OCI-LY7 (cell line): ENCODE measurements around the gene MIS12. TPM values are rescaled to one million over a fixed set of nuclear protein-coding genes. Genes with fewer than 3 reads are reported as not detected.

Source experiments
- BruUV-seq: library from RNA; stranded (reverse); fragments of 400-500 nt; replicated peaks from 2 replicates; lab custom pipeline; 2021; lab: Mats Ljungman, UMichigan
- CTCF ChIA-PET: fragments of 300-600 bp; sonication (Branson Sonifier 250); formaldehyde crosslinking; loops from one replicate; lab custom pipeline; 2022; ENCODE audit warnings: antibody characterized with exemption; ENCODE audit not compliant: unreplicated experiment; lab: Charles Lee
- POLR2A ChIA-PET: fragments of 300-600 bp; sonication (Branson Sonifier 250); formaldehyde crosslinking; loops from one replicate; lab custom pipeline; 2022; ENCODE audit warnings: antibody characterized with exemption; lab: Charles Lee
- DNase-seq: peaks from one replicate; pipeline ENCODE4 v3.0.0-alpha.2; 2015; ENCODE audit warnings: low spot score
- H2AFZ ChIP-seq: fragments of 200-600 bp; sonication (generic), shearing (Covaris generic); 2 replicates; pipeline ENCODE4 v1.6.1; 2014; ENCODE audit warnings: mild to moderate bottlenecking, antibody characterized with exemption, low read length, moderate library complexity
- H3K27ac ChIP-seq: fragments of 200-600 bp; sonication (generic); 2 replicates; pipeline ENCODE4 v1.5.1; 2014; ENCODE audit warnings: mixed run types, low read depth, mild to moderate bottlenecking, moderate library complexity, low read length, inconsistent platforms; ENCODE audit not compliant: poor library complexity, severe bottlenecking
- H3K36me3 ChIP-seq: fragments of 200-600 bp; sonication (generic); 2 replicates; pipeline ENCODE4 v1.6.1; 2014; ENCODE audit warnings: mild to moderate bottlenecking, antibody characterized with exemption, low read length, moderate library complexity, mixed read lengths; ENCODE audit not compliant: insufficient read depth
- H3K4me1 ChIP-seq: fragments of 200-600 bp; sonication (generic); 2 replicates; pipeline ENCODE4 v1.5.1; 2014; ENCODE audit warnings: mild to moderate bottlenecking, low read length; ENCODE audit not compliant: insufficient read depth, poor library complexity, severe bottlenecking
- H3K4me2 ChIP-seq: fragments of 200-600 bp; sonication (generic); 2 replicates; pipeline ENCODE4 v1.6.1; 2014; ENCODE audit warnings: mild to moderate bottlenecking, low read length
- H3K4me3 ChIP-seq: fragments of 200-600 bp; sonication (generic); 2 replicates; pipeline ENCODE4 v1.5.1; 2014; ENCODE audit warnings: mild to moderate bottlenecking, low read depth, low read length; ENCODE audit not compliant: poor library complexity, severe bottlenecking
- H3K79me2 ChIP-seq: fragments of 200-600 bp; sonication (generic); 2 replicates; pipeline ENCODE4 v1.6.1; 2016; ENCODE audit warnings: low read depth, mild to moderate bottlenecking, low read length, moderate library complexity, mixed read lengths; ENCODE audit not compliant: insufficient read depth
- H3K9me2 ChIP-seq: fragments of 200-600 bp; sonication (generic); 2 replicates; pipeline ENCODE4 v1.6.1; 2016; ENCODE audit warnings: mild to moderate bottlenecking, low read length, mixed read lengths; ENCODE audit not compliant: insufficient read depth
- H3K9me3 ChIP-seq: fragments of 200-600 bp; sonication (generic); 2 replicates; pipeline ENCODE4 v1.6.1; 2014; ENCODE audit warnings: mild to moderate bottlenecking, mixed run types, low read length, mixed read lengths
- H4K20me1 ChIP-seq: fragments of 200-600 bp; sonication (generic); 2 replicates; pipeline ENCODE4 v1.6.1; 2014; ENCODE audit warnings: mild to moderate bottlenecking, antibody characterized with exemption, low read length, moderate library complexity, mixed read lengths; ENCODE audit not compliant: insufficient read depth
- EZH2phosphoT487 ChIP-seq: fragments of 200-600 bp; sonication (generic); IDR thresholded peaks from 2 replicates; pipeline ENCODE4 v1.6.1; 2018; ENCODE audit warnings: low read depth, borderline replicate concordance, mild to moderate bottlenecking, mixed run types, antibody characterized with exemption, low read length, moderate library complexity, mixed read lengths
- intact Hi-C: fragments of 100-400 bp; cut with micrococcal nuclease; formaldehyde crosslinking; loops from one replicate; pipeline ENCODE4 v1.10.0; 2022; ENCODE audit not compliant: unreplicated experiment
- total RNA-seq, 2 experiments: library from RNA; depleted of rRNA in 1 of 2; stranded (reverse); fragments of >200 nt in 1 of 2; shearing (Covaris generic) in 1 of 2; gene quantifications; 2 replicates each; pipeline ENCODE4 v1.2.3, GENCODE V29; 2014 to 2022
- TF ChIP-seq, protein P1 (sequence below): fragments of 200-600 bp; sonication (generic); conservative IDR thresholded peaks from 2 replicates; pipeline ENCODE4 v1.5.1; 2014; ENCODE audit warnings: mild to moderate bottlenecking, antibody characterized with exemption, low read length, moderate library complexity, mixed read lengths

MIS12 gene
- total RNA-seq, 2 experiments from 2014 or later = 26.4 to 35.0 TPM

DNA sequence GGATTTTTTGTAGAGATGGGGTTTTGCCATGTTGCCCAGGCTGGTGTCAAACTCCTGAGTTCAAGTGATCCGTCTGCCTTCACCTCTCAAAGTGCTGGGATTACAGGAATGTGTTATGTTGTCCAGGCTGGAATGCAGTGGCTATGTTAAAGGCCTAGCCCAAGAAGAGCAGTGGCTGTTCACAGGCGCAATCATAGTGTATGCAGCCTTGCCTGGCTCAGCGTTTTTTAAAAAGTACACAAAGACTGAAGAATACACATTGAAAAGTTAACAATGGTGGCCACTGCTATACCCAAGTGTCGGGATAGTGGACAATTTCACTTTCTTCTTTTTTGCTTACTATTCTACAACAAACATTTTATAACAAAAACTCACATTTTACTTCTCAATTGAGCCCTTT, 7.4 kb upstream of the MIS12 start:
- Histone ChIP-seq H3K9me2 (no peaks in the 10 kb centered on the region), H3K79me2 (peaks cover 18% of the 10 kb centered on the region; the same call in 1 of the 2 replicates), H2AFZ (no peak overlapping the region), H3K4me1 (peaks cover 7% of the 10 kb centered on the region), H3K4me3 (no peak overlapping the region), H3K9me3 (no peaks in the 10 kb centered on the region), H4K20me1 (no peaks in the 10 kb centered on the region), H3K36me3 (peaks cover 93% of the 10 kb centered on the region), H3K4me2 (no peak overlapping the region), H3K27ac (no peak overlapping the region)
- intact Hi-C loops = no loop called here
- BruUV-seq = no TSS peak
- no peak for DNase-seq
- POLR2A ChIA-PET = interaction anchor here (0.7 kb wide), 1 partner anchor 10 kb away, joined by 3 read pairs; the partner anchor contains the start of gene DHX33
- no peak for TF ChIP-seq EZH2phosphoT487
- TF ChIP-seq, protein P1, sequence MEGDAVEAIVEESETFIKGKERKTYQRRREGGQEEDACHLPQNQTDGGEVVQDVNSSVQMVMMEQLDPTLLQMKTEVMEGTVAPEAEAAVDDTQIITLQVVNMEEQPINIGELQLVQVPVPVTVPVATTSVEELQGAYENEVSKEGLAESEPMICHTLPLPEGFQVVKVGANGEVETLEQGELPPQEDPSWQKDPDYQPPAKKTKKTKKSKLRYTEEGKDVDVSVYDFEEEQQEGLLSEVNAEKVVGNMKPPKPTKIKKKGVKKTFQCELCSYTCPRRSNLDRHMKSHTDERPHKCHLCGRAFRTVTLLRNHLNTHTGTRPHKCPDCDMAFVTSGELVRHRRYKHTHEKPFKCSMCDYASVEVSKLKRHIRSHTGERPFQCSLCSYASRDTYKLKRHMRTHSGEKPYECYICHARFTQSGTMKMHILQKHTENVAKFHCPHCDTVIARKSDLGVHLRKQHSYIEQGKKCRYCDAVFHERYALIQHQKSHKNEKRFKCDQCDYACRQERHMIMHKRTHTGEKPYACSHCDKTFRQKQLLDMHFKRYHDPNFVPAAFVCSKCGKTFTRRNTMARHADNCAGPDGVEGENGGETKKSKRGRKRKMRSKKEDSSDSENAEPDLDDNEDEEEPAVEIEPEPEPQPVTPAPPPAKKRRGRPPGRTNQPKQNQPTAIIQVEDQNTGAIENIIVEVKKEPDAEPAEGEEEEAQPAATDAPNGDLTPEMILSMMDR = no peak
- CTCF ChIA-PET = no interaction called here

DNA sequence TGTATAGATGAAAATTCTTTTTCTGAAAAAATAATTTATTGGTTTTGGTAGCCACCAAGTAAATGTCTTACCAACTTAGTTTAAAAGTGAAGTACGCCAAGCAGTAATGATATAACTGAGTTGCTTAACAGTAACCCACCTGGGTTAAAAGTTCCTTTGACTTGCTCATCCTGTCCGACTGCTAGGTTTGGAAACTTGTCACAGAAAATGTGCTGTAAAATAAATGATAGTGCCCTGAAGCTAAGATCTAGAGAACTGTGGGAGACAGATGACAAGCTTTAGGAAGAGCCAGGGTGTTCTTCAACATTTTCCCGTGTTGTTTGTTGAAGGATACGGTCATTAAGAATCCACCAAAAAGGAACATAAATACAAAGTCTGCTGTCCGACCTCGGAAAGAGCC, 5.4 kb upstream of the MIS12 start:
- Histone ChIP-seq H3K4me2 (no peak overlapping the region), H3K9me3 (no peaks in the 10 kb centered on the region), H4K20me1 (peaks cover 3% of the 10 kb centered on the region; the same call in 1 of the 2 replicates), H2AFZ (no peak overlapping the region), H3K27ac (no peak overlapping the region), H3K79me2 (peaks cover 33% of the 10 kb centered on the region), H3K9me2 (no peaks in the 10 kb centered on the region), H3K4me3 (no peak overlapping the region), H3K36me3 (peaks cover 84% of the 10 kb centered on the region), H3K4me1 (peaks cover 16% of the 10 kb centered on the region)
- intact Hi-C loops = no loop called here
- POLR2A ChIA-PET = interaction anchor here (1.4 kb wide), 1 partner anchor 12 kb away, joined by 8 read pairs; the partner anchor contains the start of gene DHX33
- CTCF ChIA-PET = no interaction called here
- DNase-seq = no peak
- TF ChIP-seq, protein P1 = no peak
- no peak for TF ChIP-seq EZH2phosphoT487
- BruUV-seq = no TSS peak

DNA sequence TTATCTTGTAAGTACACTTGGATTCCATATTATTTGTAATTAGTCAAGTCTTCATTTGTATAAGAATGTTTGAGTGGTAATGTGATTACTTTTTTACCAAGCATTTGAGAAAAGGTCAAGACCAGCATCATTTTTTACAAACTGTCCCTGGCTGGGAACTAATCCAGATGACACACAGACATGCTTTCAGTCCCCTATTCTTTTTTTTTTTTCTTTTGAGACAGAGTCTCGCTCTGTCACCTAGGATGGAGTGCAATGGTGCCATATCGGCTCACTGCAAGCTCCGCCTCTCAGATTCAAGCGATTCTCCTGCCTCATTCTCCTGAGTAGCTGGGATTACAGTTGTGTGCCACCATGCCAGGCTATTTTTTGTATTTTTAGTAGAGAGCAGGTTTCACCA, 4.9 kb upstream of the MIS12 start:
- BruUV-seq = no TSS peak
- Histone ChIP-seq H3K4me2 (no peak overlapping the region), H3K36me3 (peaks cover 80% of the 10 kb centered on the region), H3K9me3 (no peaks in the 10 kb centered on the region), H3K27ac (no peak overlapping the region), H3K4me1 (peaks cover 16% of the 10 kb centered on the region), H2AFZ (no peak overlapping the region), H3K9me2 (no peaks in the 10 kb centered on the region), H3K79me2 (peaks cover 33% of the 10 kb centered on the region), H4K20me1 (peaks cover 3% of the 10 kb centered on the region; the same call in 1 of the 2 replicates), H3K4me3 (no peak overlapping the region)
- ChIA-PET POLR2A (no interaction called here), CTCF (no interaction called here)
- DNase-seq = no peak
- TF ChIP-seq, protein P1 = no peak
- TF ChIP-seq EZH2phosphoT487 = no peak
- intact Hi-C loops = no loop called here
